H1 (cell line): Measurements from ENCODE around the gene CPT2. TPM values are rescaled to one million over a fixed set of nuclear protein-coding genes. Genes with fewer than 3 reads are reported as not detected.

ENCODE experiments used
- CTCF ChIA-PET: fragments of 300-600 bp; sonication (Branson Sonifier 250); formaldehyde crosslinking; loops from one replicate; lab custom pipeline; 2021; ENCODE audit not compliant: partially characterized antibody; lab: Charles Lee
- POLR2A ChIA-PET: fragments of 300-600 bp; sonication (Branson Sonifier 250); formaldehyde crosslinking; loops from one replicate; lab custom pipeline; 2021; ENCODE audit warnings: inconsistent platforms; ENCODE audit not compliant: partially characterized antibody; lab: Charles Lee
- DNase-seq, 2 experiments: peaks; one replicate each; pipeline versions ENCODE4 v3.0.0 to v3.0.0-alpha.2; 2010 to 2022; ENCODE audit warnings: low spot score in 2 of 2, low read depth in 1 of 2, mixed read lengths in 1 of 2
- FAIRE-seq: peaks from 2 replicates; lab custom pipeline; 2011; peaks lifted over from hg19 to GRCh38; lab: Jason Lieb, UNC
- H2AFZ ChIP-seq: 2 replicates; pipeline ENCODE4 v1.8.1; 2012; ENCODE audit warnings: low read length, inconsistent platforms
- H2AK5ac ChIP-seq: 2 replicates; pipeline ENCODE4 v1.6.1; 2013; ENCODE audit warnings: low read depth, low read length
- H2BK120ac ChIP-seq: replicated peaks from 2 replicates; pipeline ENCODE3; 2013; ENCODE audit warnings: low read depth, low read length, inconsistent platforms
- H2BK12ac ChIP-seq: 2 replicates; pipeline ENCODE4 v1.6.1; 2013; ENCODE audit warnings: low read depth, low read length
- H2BK15ac ChIP-seq: 2 replicates; pipeline ENCODE4 v1.6.1; 2013; ENCODE audit warnings: low read length
- H2BK20ac ChIP-seq: 2 replicates; pipeline ENCODE4 v1.6.1; 2013; ENCODE audit warnings: low read length
- H2BK5ac ChIP-seq: 2 replicates; pipeline ENCODE4 v1.6.1; 2013; ENCODE audit warnings: low read depth, low read length
- H3K14ac ChIP-seq: 2 replicates; pipeline ENCODE4 v1.6.1; 2013; ENCODE audit warnings: inconsistent platforms; ENCODE audit not compliant: insufficient read length
- H3K18ac ChIP-seq: 2 replicates; pipeline ENCODE4 v1.6.1; 2013; ENCODE audit warnings: low read length; ENCODE audit errors: extremely low read depth
- H3K23ac ChIP-seq: 2 replicates; pipeline ENCODE4 v1.6.1; 2013; ENCODE audit warnings: inconsistent platforms; ENCODE audit not compliant: insufficient read length
- H3K23me2 ChIP-seq: 2 replicates; pipeline ENCODE4 v1.6.1; 2013; ENCODE audit warnings: low read depth, low read length
- H3K27ac ChIP-seq: 2 replicates; pipeline ENCODE4 v1.6.1; 2011; ENCODE audit warnings: low read depth, low read length, inconsistent platforms
- H3K27me3 ChIP-seq, 4 experiments: replicated peaks in 1 of 4; 1 replicate in 1 of 4; 2 replicates in 3 of 4; pipeline versions ENCODE4 v1.6.1 to v1.8.1; 2011 to 2013; ENCODE audit warnings: low read length in 3 of 4, mild to moderate bottlenecking in 3 of 4, inconsistent platforms in 2 of 4, mixed read lengths in 2 of 4, moderate library complexity in 1 of 4; ENCODE audit not compliant: control insufficient read depth in 3 of 4, insufficient read depth in 3 of 4; ENCODE audit errors: extremely low read depth in 1 of 4
- H3K36me3 ChIP-seq, 4 experiments: 2 replicates each; pipeline versions ENCODE4 v1.6.1 to v1.8.1; 2011 to 2013; ENCODE audit warnings: mild to moderate bottlenecking in 4 of 4, low read length in 3 of 4, moderate library complexity in 2 of 4, control low read depth in 1 of 4, inconsistent platforms in 1 of 4; ENCODE audit not compliant: insufficient read depth in 4 of 4, control insufficient read depth in 2 of 4
- H3K4ac ChIP-seq: replicated peaks from 2 replicates; pipeline ENCODE3; 2013; ENCODE audit warnings: low read length, low read depth, mixed read lengths, inconsistent platforms; ENCODE audit not compliant: insufficient read length
- H3K4me1 ChIP-seq, 4 experiments: replicated peaks in 1 of 4; 1 replicate in 1 of 4; 2 replicates in 3 of 4; pipeline versions ENCODE4 v1.6.1 to v1.8.1; 2011 to 2013; ENCODE audit warnings: low read length in 3 of 4, inconsistent platforms in 2 of 4, mixed read lengths in 1 of 4; ENCODE audit not compliant: insufficient read depth in 4 of 4, control insufficient read depth in 3 of 4
- H3K4me2 ChIP-seq, 2 experiments: 2 replicates each; pipeline versions ENCODE4 v1.6.1 to v1.8.1; 2011 to 2013; ENCODE audit warnings: low read depth in 2 of 2, low read length in 2 of 2, control low read depth in 1 of 2, inconsistent platforms in 1 of 2, mild to moderate bottlenecking in 1 of 2; ENCODE audit not compliant: insufficient read depth in 1 of 2
- H3K4me3 ChIP-seq, 4 experiments: fragments of 200-600, 300-600 bp in 1 of 4; sonication (generic), shearing (Covaris generic), sonication (Bioruptor Twin) in 1 of 4; 2 replicates each; pipeline versions ENCODE4 v1.5.1 to v1.8.1; 2011 to 2016; ENCODE audit warnings: low read length in 4 of 4, low read depth in 3 of 4, control low read depth in 2 of 4, inconsistent platforms in 2 of 4, mild to moderate bottlenecking in 2 of 4, mixed read lengths in 1 of 4, moderate library complexity in 1 of 4; ENCODE audit not compliant: insufficient read depth in 2 of 4; ENCODE audit errors: extremely low read depth in 1 of 4
- H3K56ac ChIP-seq: replicated peaks from 2 replicates; pipeline ENCODE3; 2013; ENCODE audit warnings: low read depth, mild to moderate bottlenecking, mixed read lengths, low read length, inconsistent platforms; ENCODE audit not compliant: insufficient read length
- H3K79me1 ChIP-seq: 2 replicates; pipeline ENCODE4 v1.6.1; 2013; ENCODE audit warnings: low read depth, low read length, control low read depth
- H3K79me2 ChIP-seq, 2 experiments: 2 replicates each; pipeline versions ENCODE4 v1.6.1 to v1.8.1; 2012 to 2013; ENCODE audit warnings: low read length in 2 of 2, mild to moderate bottlenecking in 2 of 2, inconsistent platforms in 1 of 2; ENCODE audit not compliant: insufficient read depth in 2 of 2, control insufficient read depth in 1 of 2
- H3K9ac ChIP-seq, 4 experiments: replicated peaks in 1 of 4; 1 replicate in 1 of 4; 2 replicates in 3 of 4; pipeline versions ENCODE4 v1.6.1 to v1.8.1; 2011 to 2013; ENCODE audit warnings: low read depth in 3 of 4, low read length in 3 of 4, control low read depth in 2 of 4, mild to moderate bottlenecking in 2 of 4, moderate library complexity in 2 of 4, inconsistent platforms in 1 of 4; ENCODE audit errors: extremely low read depth in 1 of 4
- H3K9me3 ChIP-seq, 2 experiments: 2 replicates each; pipeline versions ENCODE4 v1.6.1 to v1.8.1; 2012 to 2013; ENCODE audit warnings: mild to moderate bottlenecking in 2 of 2, moderate library complexity in 2 of 2, control low read depth in 1 of 2, inconsistent platforms in 1 of 2, low read depth in 1 of 2, low read length in 1 of 2, mixed read lengths in 1 of 2; ENCODE audit not compliant: insufficient read depth in 2 of 2
- H4K20me1 ChIP-seq, 2 experiments: replicated peaks in 1 of 2; 2 replicates each; pipeline versions ENCODE3 to v1.8.1; 2011 to 2013; ENCODE audit warnings: inconsistent platforms in 2 of 2, low read length in 2 of 2, mild to moderate bottlenecking in 1 of 2; ENCODE audit not compliant: insufficient read depth in 2 of 2, control insufficient read depth in 1 of 2
- H4K5ac ChIP-seq: 2 replicates; pipeline ENCODE4 v1.6.1; 2013; ENCODE audit warnings: low read length, low read depth, mixed read lengths, inconsistent platforms; ENCODE audit not compliant: insufficient read length
- H4K8ac ChIP-seq: 2 replicates; pipeline ENCODE4 v1.8.0; 2013; ENCODE audit warnings: mild to moderate bottlenecking, moderate library complexity, low read length, inconsistent platforms; ENCODE audit not compliant: insufficient read depth; ENCODE audit errors: extremely low read depth
- H4K91ac ChIP-seq: replicated peaks from 2 replicates; pipeline ENCODE3; 2013; ENCODE audit warnings: low read length, mixed read lengths, inconsistent platforms; ENCODE audit not compliant: insufficient read length
- ASH2L ChIP-seq: fragments of 200-600, 300-600 bp; sonication (generic); IDR thresholded peaks from one replicate; pipeline ENCODE4 v1.7.1; 2017; ENCODE audit warnings: low read length
- CHD2 ChIP-seq: IDR thresholded peaks from 2 replicates; pipeline ENCODE4 v1.6.1; 2012; ENCODE audit warnings: low read length, improper control_type of control experiment
- EP300 ChIP-seq, 2 experiments: IDR thresholded peaks; 1 replicate in 1 of 2; 2 replicates in 1 of 2; pipeline ENCODE4 v1.6.1; 2011 to 2012; ENCODE audit warnings: low read depth in 2 of 2, low read length in 2 of 2, mild to moderate bottlenecking in 2 of 2, borderline replicate concordance in 1 of 2, inconsistent platforms in 1 of 2, moderate library complexity in 1 of 2
- FOSL1 ChIP-seq: IDR thresholded peaks from 2 replicates; pipeline ENCODE4 v1.6.1; 2011; ENCODE audit warnings: mild to moderate bottlenecking, low read depth, low read length, moderate library complexity; ENCODE audit not compliant: insufficient read depth
- GTF2F1 ChIP-seq: IDR thresholded peaks from 2 replicates; pipeline ENCODE4 v1.6.1; 2012; ENCODE audit warnings: low read depth, low read length, improper control_type of control experiment, borderline replicate concordance
- HDAC2 ChIP-seq, 2 experiments: fragments of 300-600 bp in 1 of 2; sonication (generic) in 1 of 2; IDR thresholded peaks; 2 replicates each; pipeline ENCODE4 v1.6.1; 2011 to 2012; ENCODE audit warnings: low read depth in 2 of 2, low read length in 2 of 2, mild to moderate bottlenecking in 2 of 2, moderate library complexity in 2 of 2, borderline replicate concordance in 1 of 2, inconsistent platforms in 1 of 2
- JUN ChIP-seq: IDR thresholded peaks from 2 replicates; pipeline ENCODE4 v1.6.1; 2011; ENCODE audit warnings: low read depth, mild to moderate bottlenecking, improper control_type of control experiment, low read length
- JUND ChIP-seq: IDR thresholded peaks from 2 replicates; pipeline ENCODE4 v1.6.1; 2011; ENCODE audit warnings: mild to moderate bottlenecking, improper control_type of control experiment, low read length
- KDM1A ChIP-seq: fragments of 200-600, 300-600 bp; sonication (generic); IDR thresholded peaks from 2 replicates; pipeline ENCODE4 v1.7.1; 2016; ENCODE audit warnings: mild to moderate bottlenecking, low read length, borderline replicate concordance
- KDM4A ChIP-seq: IDR thresholded peaks from one replicate; pipeline ENCODE4 v1.7.1; 2012; ENCODE audit warnings: low read depth, mild to moderate bottlenecking, moderate library complexity, low read length, inconsistent platforms; ENCODE audit not compliant: severe bottlenecking
- SIX5 ChIP-seq: IDR thresholded peaks from 2 replicates; pipeline ENCODE4 v1.6.1; 2011; ENCODE audit warnings: mild to moderate bottlenecking, low read depth, low read length
- SP1 ChIP-seq: IDR thresholded peaks from 2 replicates; pipeline ENCODE4 v1.6.1; 2011; ENCODE audit warnings: low read depth, low read length
- SP2 ChIP-seq: IDR thresholded peaks from 2 replicates; pipeline ENCODE4 v1.6.1; 2012; ENCODE audit warnings: mild to moderate bottlenecking, low read length, inconsistent platforms
- YY1 ChIP-seq: IDR thresholded peaks from 2 replicates; pipeline ENCODE4 v1.6.1; 2011; ENCODE audit warnings: low read depth, mild to moderate bottlenecking, low read length
- WGBS, 2 experiments: shearing (Covaris generic) in 1 of 2; methylation state at CpG; one replicate each; pipeline versions ENCODE4 v1.1.6 to v1.1.7; 2013 to 2015; ENCODE audit warnings: low lambda C conversion rate in 2 of 2, mixed read lengths in 2 of 2, inconsistent platforms in 1 of 2, low coverage in 1 of 2, missing lambda C conversion rate in 1 of 2; ENCODE audit not compliant: insufficient replicate concordance in 2 of 2, insufficient coverage in 1 of 2, insufficient read length in 1 of 2; ENCODE audit errors: extremely low coverage in 1 of 2, missing lambda C conversion rate in 1 of 2; 5-methylcytosine and 5-hydroxymethylcytosine counted together
- polyA plus RNA-seq, 7 experiments: library from polyadenylated mRNA; depleted of rRNA in 3 of 7; stranded (reverse) in 5 of 7; unstranded in 2 of 7; fragments of >200 nt in 5 of 7; fragments of 200-250 nt in 2 of 7; gene quantifications; 1 replicate in 5 of 7; 2 replicates in 1 of 7; 4 replicates in 1 of 7; pipeline versions ENCODE4 v1.2.1 to v1.2.3, GENCODE V29; 2011 to 2013; ENCODE audit warnings: missing spikeins in 2 of 7, mixed read lengths in 2 of 7
- total RNA-seq: library from RNA; stranded (reverse); fragmentation: NEBNext Ultra II Directional; extraction: Animal tissue kit (Norgen Biotek cat#: 25700); gene quantifications from 2 replicates; pipeline ENCODE4 v1.2.1, GENCODE V29; 2021

The CPT2 gene
- total and polyA plus RNA-seq, 2 of the 8 experiments (the other 6 are each of a cell fraction or from before 2014, with no cell fraction given) = 23.9 to 25.5 TPM

GRCh38 chr1:53237638-53238037 is 41.0 kb downstream of the CPT2 start:
- H3K23me2 ChIP-seq = peaks cover 8% of the 10 kb centered on the region
- H4K91ac ChIP-seq = no peak overlapping the region
- no peak overlapping the region for H2BK12ac ChIP-seq
- no peak overlapping the region; the same call in 1 of the 2 replicates for H4K8ac ChIP-seq
- no peak overlapping the region for H3K23ac ChIP-seq
- no peak overlapping the region for H3K56ac ChIP-seq
- H2BK20ac ChIP-seq = no peak overlapping the region
- H3K4me3 ChIP-seq = peak overlapping the region; percentile 83 to 99 (median 90)
- no peaks in the 10 kb centered on the region for H3K9me3 ChIP-seq
- no peak overlapping the region for H3K18ac ChIP-seq
- H3K27ac ChIP-seq = no peak overlapping the region
- no peak overlapping the region for H3K14ac ChIP-seq
- no peak overlapping the region for H4K5ac ChIP-seq
- peak overlapping the region; percentile 76 to 89 (median 84); a peak in 6 of 7 replicates for H3K9ac ChIP-seq
- ChIA-PET POLR2A (interaction anchor here (0.9 to 10.8 kb wide), 5 partner anchors 9 to 159 kb away, joined by 3 to 62 read pairs (median 3); partner anchors contain the start of gene CZIB), CTCF (interaction anchor here (0.6 kb wide), 1 partner anchor 587 kb away, joined by 3 read pairs; no protein-coding TSS in a partner anchor)
- H2BK120ac ChIP-seq = no peak overlapping the region
- no peaks in the 10 kb centered on the region; a peak in 1 of 7 replicates for H3K27me3 ChIP-seq
- FAIRE-seq (no peak), DNase-seq (no peak)
- 56% methylated on average over 6 of the region's 8 CpGs; no CpG with 5 or more reads in 1 of the 2 experiments for WGBS, 2 experiments
- peak overlapping the region; percentile 82 to 99 for H3K4me2 ChIP-seq
- no peak overlapping the region for H2BK15ac ChIP-seq
- H4K20me1 ChIP-seq = peaks cover 0 to 6% of the 10 kb centered on the region in 2 experiments
- H2BK5ac ChIP-seq = no peak overlapping the region
- peaks cover 7% of the 10 kb centered on the region; the same call in 1 of the 2 replicates for H3K79me1 ChIP-seq
- H3K36me3 ChIP-seq = peaks cover 13 to 35% (median 25%) of the 10 kb centered on the region in 4 experiments
- no peak overlapping the region for H2AFZ ChIP-seq
- peaks cover 10 to 24% of the 10 kb centered on the region in 2 experiments for H3K79me2 ChIP-seq
- no peak overlapping the region for H3K4ac ChIP-seq
- H2AK5ac ChIP-seq = no peak overlapping the region
- H3K4me1 ChIP-seq = no peaks in the 10 kb centered on the region; a peak in 1 of 7 replicates
- no peak for TF ChIP-seq KDM4A
- TF ChIP-seq YY1 = no peak
- no peak for TF ChIP-seq FOSL1
- no peak for TF ChIP-seq CHD2
- no peak for TF ChIP-seq SP2
- TF ChIP-seq SP1 = no peak
- no peak for TF ChIP-seq EP300 (IDR thresholded peaks at IDR 0.05; ENCODE audit: borderline replicate concordance in 1 of 2, low read depth in 2 of 2, low read length in 2 of 2)
- no peak for TF ChIP-seq GTF2F1
- TF ChIP-seq JUND = no peak
- TF ChIP-seq ASH2L = no peak
- no peak for TF ChIP-seq KDM1A
- no peak for TF ChIP-seq HDAC2 (IDR thresholded peaks at IDR 0.05; ENCODE audit: borderline replicate concordance in 1 of 2, low read depth in 2 of 2, low read length in 2 of 2)
- no peak for TF ChIP-seq JUN
- TF ChIP-seq SIX5 = no peak
